WTC11 (cell line): Measurements from ENCODE around the gene IL34. TPM values are rescaled to one million over a fixed set of nuclear protein-coding genes. Genes with fewer than 3 reads are reported as not detected.

Source experiments
- ATAC-seq: fragments of 200-7000 bp; cut with Tn5 transposase; 2 replicates; pipeline ENCODE4 v1.10.0; 2021; ENCODE audit warnings: mild to moderate bottlenecking, moderate library complexity
- CTCF ChIA-PET: fragments of 300-600 bp; sonication (Branson Sonifier 250); formaldehyde crosslinking; loops from one replicate; lab custom pipeline; 2021; ENCODE audit warnings: antibody characterized with exemption; lab: Charles Lee
- POLR2A ChIA-PET: fragments of 350-600 bp; sonication (Branson Sonifier 250); formaldehyde crosslinking; loops from one replicate; lab custom pipeline; 2021; ENCODE audit warnings: antibody characterized with exemption; lab: Charles Lee
- DNase-seq: peaks from one replicate; pipeline ENCODE4 v3.0.0; 2021; ENCODE audit warnings: low spot score
- H3K27ac Mint-ChIP-seq: 2 replicates; pipeline ENCODE4 v1.8.0; 2021; ENCODE audit warnings: mixed read lengths
- H3K27me3 Mint-ChIP-seq: 2 replicates; pipeline ENCODE4 v1.8.0; 2021; ENCODE audit warnings: low read depth, mild to moderate bottlenecking, moderate library complexity, mixed read lengths
- H3K36me3 Mint-ChIP-seq: 2 replicates; pipeline ENCODE4 v1.8.0; 2021; ENCODE audit warnings: mixed read lengths
- H3K4me1 Mint-ChIP-seq: 2 replicates; pipeline ENCODE4 v1.8.0; 2022; ENCODE audit warnings: mixed read lengths
- H3K4me3 Mint-ChIP-seq: 2 replicates; pipeline ENCODE4 v1.8.0; 2021; ENCODE audit warnings: mild to moderate bottlenecking, moderate library complexity, mixed read lengths
- H3K9me3 Mint-ChIP-seq: 2 replicates; pipeline ENCODE4 v1.8.0; 2021; ENCODE audit warnings: mixed read lengths
- AFF4 ChIP-seq: sonication (generic); formaldehyde crosslinking; IDR thresholded peaks from 2 replicates; pipeline ENCODE4 v1.8.1; 2023; ENCODE audit warnings: mild to moderate bottlenecking, missing genetic modification reagents, borderline replicate concordance
- CREM ChIP-seq: sonication (generic); formaldehyde crosslinking; IDR thresholded peaks from 2 replicates; pipeline ENCODE4 v1.8.1; 2022; ENCODE audit warnings: mild to moderate bottlenecking, missing genetic modification reagents, moderate library complexity
- CTCF ChIP-seq: fragments of 200-600 bp; IDR thresholded peaks from 2 replicates; pipeline ENCODE4 v1.8.0; 2022; ENCODE audit warnings: antibody characterized with exemption
- FOXP4 ChIP-seq: sonication (generic); formaldehyde crosslinking; IDR thresholded peaks from 2 replicates; pipeline ENCODE4 v1.8.0; 2022; ENCODE audit warnings: mild to moderate bottlenecking, missing genetic modification reagents
- MLX ChIP-seq: sonication (generic); formaldehyde crosslinking; IDR thresholded peaks from 2 replicates; pipeline ENCODE4 v1.8.1; 2023; ENCODE audit warnings: mild to moderate bottlenecking, missing genetic modification reagents, moderate library complexity
- MXD4 ChIP-seq: fragments of 250-450 bp; sonication (Bioruptor Pico); IDR thresholded peaks from 2 replicates; pipeline ENCODE4 v1.8.0; 2021; ENCODE audit warnings: mild to moderate bottlenecking, moderate library complexity, borderline replicate concordance
- NFATC4 ChIP-seq: fragments of 250-450 bp; sonication (Bioruptor Pico); IDR thresholded peaks from 2 replicates; pipeline ENCODE4 v1.9.0; 2021; ENCODE audit warnings: mild to moderate bottlenecking
- PRRX2 ChIP-seq: fragments of 250-450 bp; sonication (Bioruptor Pico); IDR thresholded peaks from 2 replicates; pipeline ENCODE4 v1.8.0; 2021; ENCODE audit warnings: mild to moderate bottlenecking
- STAT6 ChIP-seq: sonication (generic); formaldehyde crosslinking; conservative IDR thresholded peaks from 2 replicates; pipeline ENCODE4 v1.8.1; 2023; ENCODE audit warnings: mild to moderate bottlenecking, low read depth, missing genetic modification reagents, moderate library complexity
- USF1 ChIP-seq: sonication (generic); formaldehyde crosslinking; IDR thresholded peaks from 2 replicates; pipeline ENCODE4 v1.8.0; 2022; ENCODE audit warnings: mild to moderate bottlenecking, missing genetic modification reagents
- ZBTB43 ChIP-seq: sonication (generic); formaldehyde crosslinking; IDR thresholded peaks from 2 replicates; pipeline ENCODE4 v1.8.1; 2023; ENCODE audit warnings: mild to moderate bottlenecking, missing genetic modification reagents
- ZNF121 ChIP-seq: sonication (generic); formaldehyde crosslinking; IDR thresholded peaks from 2 replicates; pipeline ENCODE4 v1.8.0; 2023; ENCODE audit warnings: missing genetic modification reagents
- ZNF281 ChIP-seq: sonication (generic); formaldehyde crosslinking; IDR thresholded peaks from 2 replicates; pipeline ENCODE4 v1.8.0; 2023; ENCODE audit warnings: mild to moderate bottlenecking, missing genetic modification reagents
- total RNA-seq: library from RNA; stranded (reverse); gene quantifications from 3 replicates; pipeline ENCODE4 v1.2.3, GENCODE V29; 2021

IL34 gene
- total RNA-seq, 1 experiment from 2014 or later = 8.8 TPM

GRCh38 chr16:70608521-70608920 is 37.8 kb upstream of the IL34 start (continued):
- TF ChIP-seq ZNF281 (CRISPR knock-in tag) = no peak
- no peak for TF ChIP-seq CREM
- no peak for TF ChIP-seq FOXP4
- no peak for TF ChIP-seq USF1 (CRISPR knock-in tag)

- 0 out of 2 replicates have a peak, but pooled peaks have one; percentile 3 for ATAC-seq
- Mint-ChIP-seq H3K27me3 (peaks cover 20% of the 10 kb centered on the region), H3K4me3 (no peak overlapping the region), H3K4me1 (peaks cover 23% of the 10 kb centered on the region), H3K36me3 (peaks cover 19% of the 10 kb centered on the region), H3K9me3 (no peaks in the 10 kb centered on the region), H3K27ac (peak overlapping the region; percentile 74; the same call in 1 of the 2 replicates)
- ChIA-PET POLR2A (interaction anchor here (1.0 kb wide), 1 partner anchor 24 kb away, joined by 3 read pairs; no protein-coding TSS in a partner anchor), CTCF (interaction anchor here (0.7 to 3.7 kb wide), 4 partner anchors 9 to 43 kb away, joined by 3 to 22 read pairs (median 4); no protein-coding TSS in a partner anchor)
- TF ChIP-seq PRRX2 (CRISPR knock-in tag) (0 out of 2 replicates have a peak, but pooled peaks have one; percentile 14), ZNF121 (CRISPR knock-in tag) (peak; percentile 78), MLX (CRISPR knock-in tag) (no peak), NFATC4 (CRISPR knock-in tag) (peak; percentile 52), AFF4 (CRISPR knock-in tag) (no peak)
- no peak for DNase-seq
Observed at GRCh38 chr16:70610273-70611223, 35.8 kb upstream of the IL34 start.

GRCh38 chr16:70611224-70611598 is 35.1 kb upstream of the IL34 start:
- Mint-ChIP-seq H3K36me3 (peaks cover 25% of the 10 kb centered on the region), H3K4me1 (peaks cover 28% of the 10 kb centered on the region), H3K9me3 (no peaks in the 10 kb centered on the region), H3K27ac (no peak overlapping the region; the same call in 1 of the 2 replicates), H3K4me3 (no peak overlapping the region), H3K27me3 (peaks cover 18% of the 10 kb centered on the region)
- CTCF ChIA-PET = interaction anchor here (0.9 to 3.7 kb wide), 6 partner anchors 24 to 161 kb away, joined by 3 to 22 read pairs (median 4); no protein-coding TSS in a partner anchor
- TF ChIP-seq STAT6 (CRISPR knock-in tag) = no peak
- 0 out of 2 replicates have a peak, but pooled peaks have one; percentile 25 for TF ChIP-seq CTCF
- TF ChIP-seq MXD4 (CRISPR knock-in tag) = no peak
- TF ChIP-seq ZBTB43 (CRISPR knock-in tag) = no peak
- POLR2A ChIA-PET = interaction anchor here (1.0 kb wide), 1 partner anchor 24 kb away, joined by 3 read pairs; no protein-coding TSS in a partner anchor
- DNase-seq (peak; percentile 58), ATAC-seq (peak; percentile 43)
